Kidney (tissue), 14 donors: ENCODE data around the gene DGKG. TPM values are rescaled to one million over a fixed set of nuclear protein-coding genes. Genes with fewer than 3 reads are reported as not detected.

Experiments
- DNase-seq, 5 donors: peaks; one replicate each; pipeline ENCODE4 v3.0.0-alpha.2; 2013 to 2020
- FAIRE-seq: peaks from 2 replicates; lab custom pipeline; 2012; peaks lifted over from hg19 to GRCh38; lab: Jason Lieb, UNC
- H3K27ac ChIP-seq, 2 donors: one replicate each; pipeline ENCODE4 v1.7.0; 2013; ENCODE audit warnings: low read depth in 2 of 2, low read length in 2 of 2, inconsistent platforms in 1 of 2
- H3K27me3 ChIP-seq: one replicate; pipeline ENCODE4 v1.7.1; 2013; ENCODE audit warnings: low read length, inconsistent platforms; ENCODE audit not compliant: control insufficient read depth, insufficient read depth
- H3K36me3 ChIP-seq, 3 donors: one replicate each; pipeline versions ENCODE4 v1.7.0 to v1.7.1; 2013; ENCODE audit warnings: low read length in 3 of 3, control low read depth in 1 of 3, inconsistent platforms in 1 of 3; ENCODE audit not compliant: insufficient read depth in 3 of 3, control insufficient read depth in 2 of 3
- H3K4me1 ChIP-seq, 3 donors: one replicate each; pipeline versions ENCODE4 v1.7.0 to v1.7.1; 2013; ENCODE audit warnings: low read length in 3 of 3, inconsistent platforms in 1 of 3, low read depth in 1 of 3; ENCODE audit not compliant: control insufficient read depth in 2 of 3, insufficient read depth in 2 of 3
- H3K4me3 ChIP-seq, 3 donors: one replicate each; pipeline versions ENCODE4 v1.7.0 to v1.8.1; 2013; ENCODE audit warnings: low read length in 3 of 3, control low read depth in 1 of 3, inconsistent platforms in 1 of 3
- H3K9ac ChIP-seq, 3 donors: one replicate each; pipeline versions ENCODE4 v1.7.0 to v1.7.1; 2013; ENCODE audit warnings: low read length in 3 of 3, control low read depth in 1 of 3, inconsistent platforms in 1 of 3
- H3K9me3 ChIP-seq, 3 donors: one replicate each; pipeline versions ENCODE4 v1.7.0 to v1.7.1; 2013; ENCODE audit warnings: low read length in 3 of 3, control low read depth in 1 of 3, inconsistent platforms in 1 of 3; ENCODE audit not compliant: control insufficient read depth in 2 of 3, insufficient read depth in 1 of 3
- CTCF ChIP-seq: IDR thresholded peaks from 3 replicates; pipeline ENCODE4 v1.5.1; 2012; ENCODE audit warnings: mild to moderate bottlenecking, moderate library complexity, borderline replicate concordance; ENCODE audit not compliant: insufficient read depth; ENCODE audit errors: extremely low read depth
- intact Hi-C: fragments of 100-400 bp; cut with DNase I; formaldehyde crosslinking; loops from one replicate; pipeline ENCODE4 v1.11.1; 2022
- polyA plus RNA-seq: library from polyadenylated mRNA; stranded (reverse); fragments of 350-450 nt; fragmentation: Illumina TruSeq; extraction: RNeasy Lipid Tissue Mini Kit (QIAGEN cat#74804); gene quantifications from one replicate; pipeline ENCODE4 v1.2.3, GENCODE V29; 2014; ENCODE audit warnings: low read depth, low replicate concordance; ENCODE audit not compliant: insufficient read depth
- total RNA-seq: library from RNA; stranded (reverse); fragmentation: NEBNext Ultra II Directional; extraction: Animal tissue kit (Norgen Biotek cat#: 25700); gene quantifications from one replicate; pipeline ENCODE4 v1.2.1, GENCODE V29; 2021
- donor health status: control.
- donor health status: control.
- donor health status: control.
- donor health status: control.
- donor health status: control.
- donor health status: DM: yes; HTN: yes; CAD: no.
- donor health status: Normal renal cell carcinoma (clear cell type).

DGKG gene
- total and polyA plus RNA-seq, 2 donors from 2014 or later, result 0.95 to 11.4 TPM

GRCh38 chr3:186117521-186118134 is 244.4 kb downstream of the DGKG start:
- Histone ChIP-seq H3K27ac (no peak overlapping the region), H3K4me3 (no peak overlapping the region), H3K27me3 (no peaks in the 10 kb centered on the region), H3K36me3 (no peaks in the 10 kb centered on the region), H3K9me3 (no peaks in the 10 kb centered on the region), H3K4me1 (peaks cover 0 to 3% (median 0%) of the 10 kb centered on the region in 3 donors), H3K9ac (no peak overlapping the region)
- DNase-seq (no peak), FAIRE-seq (no peak)
- no peak for TF ChIP-seq CTCF
- intact Hi-C loops, result no loop called here

GRCh38 chr3:186115239-186115996 is 246.6 kb downstream of the DGKG start:
- no peak for FAIRE-seq

DNA sequence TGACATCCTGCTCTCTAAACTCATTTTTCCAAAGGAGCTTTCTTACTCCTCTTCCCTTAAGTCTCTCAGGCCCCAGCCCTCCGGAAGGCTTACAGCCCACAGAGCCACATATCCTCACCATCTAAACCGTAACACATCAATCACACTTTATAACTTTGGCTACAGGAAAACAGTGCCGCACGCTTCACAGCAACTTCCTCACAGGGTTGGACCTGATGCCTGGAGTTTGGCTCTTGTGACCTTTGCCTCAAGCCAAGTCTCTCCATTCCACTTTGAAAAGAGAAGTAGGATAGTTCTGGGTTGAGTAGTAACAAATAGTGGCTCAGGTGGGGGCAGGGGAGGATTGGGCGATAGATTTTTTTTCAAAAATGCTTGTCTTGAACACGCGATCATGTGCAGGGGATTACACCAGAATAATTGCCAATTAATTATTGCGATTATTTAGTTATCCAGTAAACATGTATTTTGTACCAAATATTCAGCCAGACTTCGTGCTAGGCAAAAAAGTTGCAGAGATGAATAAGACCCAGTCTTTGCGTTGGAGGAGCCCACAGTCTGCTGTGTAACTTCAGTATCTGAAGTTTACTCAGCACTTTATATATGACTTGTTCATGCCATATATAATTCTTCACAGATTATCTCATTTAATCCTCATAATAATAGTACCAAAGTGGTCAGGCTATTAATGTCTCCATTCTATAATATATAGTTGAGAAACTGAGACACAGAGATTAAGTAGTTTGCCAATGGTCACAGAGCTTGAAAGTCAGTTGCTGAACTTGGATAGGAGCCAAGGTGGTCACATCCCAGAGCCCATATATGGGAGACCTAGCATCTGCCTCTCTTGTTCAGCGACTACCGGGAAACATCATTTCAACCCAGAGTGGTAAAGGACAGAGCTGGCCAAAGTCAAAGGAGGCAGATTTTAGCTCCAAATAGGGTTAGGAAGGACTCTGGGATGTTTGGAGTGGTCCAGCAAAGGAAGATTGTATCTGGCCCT is 250.8 kb downstream of the DGKG start:
- Histone ChIP-seq H3K9ac (no peak overlapping the region), H3K9me3 (no peaks in the 10 kb centered on the region), H3K27me3 (peaks cover 3% of the 10 kb centered on the region), H3K27ac (no peak overlapping the region), H3K4me1 (peaks cover 0 to 10% (median 7%) of the 10 kb centered on the region in 3 donors), H3K4me3 (no peak overlapping the region), H3K36me3 (no peaks in the 10 kb centered on the region)
- no peak for TF ChIP-seq CTCF
- peak in 3 of 5 donors; percentile 31 to 77 (median 74) for DNase-seq
- intact Hi-C loops, result no loop called here
- FAIRE-seq, result no peak

More at GRCh38 chr3:186115239-186115996, 246.6 kb downstream of the DGKG start:
- H3K4me3 ChIP-seq, result no peak overlapping the region
- no peak for TF ChIP-seq CTCF
- H3K27ac ChIP-seq, result no peak overlapping the region
- H3K9ac ChIP-seq, result no peak overlapping the region
- intact Hi-C loops, result no loop called here
- H3K4me1 ChIP-seq, result peaks cover 0 to 2% (median under 1%) of the 10 kb centered on the region in 3 donors
- no peaks in the 10 kb centered on the region for H3K36me3 ChIP-seq
- peaks cover 3% of the 10 kb centered on the region for H3K27me3 ChIP-seq
- no peak for DNase-seq
- H3K9me3 ChIP-seq, result no peaks in the 10 kb centered on the region
